GM19455 (cell line): ENCODE measurements around the gene BCAS1.

Experiments used
- ATAC-seq: cut with Tn5 transposase; IDR thresholded peaks from one replicate; pipeline ENCODE4 v1.9.1; 2021; ENCODE audit not compliant: unreplicated experiment

BCAS1 gene

GRCh38 chr20:53915446-53916172 lies 154.8 kb downstream of the BCAS1 start:
- peak; percentile 41 for ATAC-seq

DNA sequence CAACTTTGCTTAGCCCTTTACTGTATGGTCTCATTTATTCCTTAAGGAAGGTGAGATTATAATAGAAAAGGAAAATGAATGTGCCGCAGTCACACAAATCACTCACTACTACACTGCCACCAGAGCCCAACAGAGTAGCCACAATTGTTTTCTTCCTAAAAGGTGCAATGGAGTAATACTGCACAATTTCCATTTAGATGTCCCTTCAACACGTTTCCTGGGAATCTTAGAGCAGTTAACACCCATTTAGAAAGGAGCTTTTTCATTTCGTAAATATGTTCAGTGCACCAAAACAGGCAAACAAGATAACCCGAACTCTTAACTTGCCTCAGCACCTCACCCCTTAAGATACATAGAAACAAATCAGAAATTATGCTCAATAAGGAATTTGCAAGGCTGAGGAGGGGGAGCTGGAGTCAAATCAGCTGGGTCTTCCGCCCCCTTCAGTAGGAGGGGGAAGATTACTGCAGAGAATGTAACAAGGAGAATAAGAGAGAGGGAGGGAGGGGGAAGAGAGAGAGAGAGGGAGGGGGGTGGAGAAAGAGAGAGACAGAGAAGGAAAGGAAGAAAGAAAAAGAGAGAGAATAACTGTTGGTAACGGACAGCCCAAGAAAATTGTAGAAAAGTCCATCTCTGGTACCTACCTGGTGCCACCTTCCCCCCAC lies 155.5 kb downstream of the BCAS1 start:
- no peak for ATAC-seq

DNA sequence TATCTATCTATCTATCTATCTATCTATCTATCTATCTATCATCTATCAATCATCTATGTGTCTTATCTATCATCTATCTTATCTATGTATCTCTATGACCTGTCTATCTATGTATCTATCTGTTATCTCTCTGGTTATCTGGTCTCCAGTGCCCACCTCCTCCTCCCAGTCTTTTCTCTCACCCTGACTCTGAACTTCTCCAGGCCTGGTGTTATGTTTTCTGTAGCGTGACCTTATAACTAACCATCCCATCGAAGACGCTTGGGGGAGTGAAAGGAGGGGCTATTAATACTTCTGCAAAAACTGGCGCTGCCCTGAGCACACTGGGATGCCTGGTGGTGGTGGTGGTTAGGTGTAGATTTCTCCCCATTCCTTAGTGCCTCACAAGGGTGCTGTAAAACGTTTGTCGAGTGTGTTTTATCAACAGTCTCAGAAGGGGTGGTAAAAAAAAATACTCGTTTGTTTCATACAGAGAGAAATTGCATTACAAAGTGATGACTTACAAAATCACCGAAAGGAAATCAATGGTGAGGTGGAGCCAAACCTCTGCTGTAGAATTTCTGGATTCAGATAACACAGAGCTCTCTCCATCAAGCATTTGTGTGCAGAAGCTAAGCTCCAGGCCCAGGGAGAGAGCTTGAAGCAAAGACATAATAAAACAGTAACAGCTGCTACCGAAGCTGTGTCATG lies 156.2 kb downstream of the BCAS1 start:
- no peak for ATAC-seq

DNA sequence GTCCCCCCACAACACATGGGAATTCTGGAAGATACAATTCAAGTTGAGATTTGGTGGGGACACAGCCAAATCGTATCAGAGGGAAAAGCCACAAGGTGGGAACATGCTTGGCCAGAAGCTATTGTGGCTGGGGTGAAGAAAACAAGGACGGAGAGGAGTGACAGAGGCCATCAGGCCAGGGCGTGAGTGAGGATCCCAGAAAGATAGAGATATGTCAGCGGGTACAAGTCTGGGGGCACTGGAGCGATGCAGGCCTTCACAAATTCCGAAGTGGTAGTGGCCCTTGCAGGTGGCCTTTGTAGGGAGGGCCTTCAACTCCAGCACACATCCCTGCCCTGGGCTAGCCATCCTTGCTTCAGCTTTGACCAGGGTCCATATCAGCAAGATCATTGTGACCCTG lies 159.1 kb downstream of the BCAS1 start:
- no peak for ATAC-seq

DNA sequence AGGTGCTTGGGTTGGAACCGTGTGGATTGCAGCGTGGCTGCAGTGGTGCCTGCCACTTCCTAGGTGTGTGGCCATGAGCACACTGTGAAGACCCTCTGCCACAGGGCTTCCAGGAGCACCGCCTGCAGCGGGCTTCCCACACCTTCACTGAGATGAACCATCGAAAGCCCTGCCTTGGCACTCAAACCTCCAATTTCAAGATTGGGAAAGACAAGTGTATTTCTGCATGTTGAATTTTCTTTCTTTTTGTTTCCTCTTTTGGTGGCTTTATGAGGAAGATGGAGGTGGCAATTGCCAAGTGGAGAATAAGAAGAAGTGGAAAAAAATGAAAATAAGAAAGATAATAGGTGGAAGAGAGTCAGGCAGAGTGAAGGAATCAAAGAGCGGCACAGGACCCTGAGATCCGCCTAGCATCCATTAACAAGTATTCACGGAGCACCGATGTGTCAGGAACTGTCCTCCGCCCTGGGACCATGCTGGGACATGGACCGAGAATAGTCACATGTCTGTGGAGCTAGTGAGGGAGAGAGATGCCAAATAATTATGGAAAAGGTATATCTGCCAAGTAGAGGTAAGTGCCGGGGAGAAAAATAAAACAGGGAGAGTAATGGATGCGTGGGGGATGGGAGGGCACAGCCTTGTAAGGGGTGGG lies 159.9 kb downstream of the BCAS1 start:
- no peak for ATAC-seq

DNA sequence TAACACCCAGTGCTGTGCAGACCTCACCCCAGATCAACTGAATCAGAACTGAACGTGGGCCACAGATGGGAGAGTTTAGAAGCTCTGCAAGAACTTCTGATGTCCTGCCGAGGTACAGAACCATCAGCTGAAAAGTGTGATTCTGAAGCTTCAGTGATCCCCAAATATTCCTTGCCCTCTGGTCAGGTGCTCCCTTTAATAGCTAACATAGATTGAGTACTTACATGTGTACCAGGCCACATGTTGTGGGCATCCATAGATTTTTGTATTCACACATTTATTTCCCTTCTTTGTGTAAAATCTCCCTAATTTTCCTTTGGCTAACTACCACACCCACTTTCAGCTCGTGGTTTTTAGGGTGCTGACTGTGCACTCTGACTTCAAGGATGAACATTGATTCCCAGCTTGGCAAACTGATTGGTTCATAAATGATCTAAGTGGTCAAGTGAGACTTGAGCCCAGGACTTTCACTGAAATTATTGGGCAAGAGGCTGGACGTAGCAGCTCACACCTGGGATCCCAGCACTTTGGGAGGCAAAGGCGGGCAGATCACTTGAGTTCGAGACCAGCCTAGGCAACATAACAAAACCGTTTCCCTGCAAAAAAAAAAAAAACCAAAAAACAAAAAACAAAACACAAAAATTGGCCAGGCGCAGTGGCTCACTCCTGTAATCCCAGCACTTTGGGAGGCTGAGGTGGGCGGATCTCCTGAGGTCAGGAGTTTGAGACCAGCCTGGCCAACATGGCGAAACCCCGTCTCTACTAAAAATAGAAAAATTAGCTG lies 162.2 kb downstream of the BCAS1 start:
- no peak for ATAC-seq

GRCh38 chr20:53905820-53906191 lies 164.6 kb downstream of the BCAS1 start:
- no peak for ATAC-seq

GRCh38 chr20:53905019-53905819 lies 165.2 kb downstream of the BCAS1 start:
- no peak for ATAC-seq

DNA sequence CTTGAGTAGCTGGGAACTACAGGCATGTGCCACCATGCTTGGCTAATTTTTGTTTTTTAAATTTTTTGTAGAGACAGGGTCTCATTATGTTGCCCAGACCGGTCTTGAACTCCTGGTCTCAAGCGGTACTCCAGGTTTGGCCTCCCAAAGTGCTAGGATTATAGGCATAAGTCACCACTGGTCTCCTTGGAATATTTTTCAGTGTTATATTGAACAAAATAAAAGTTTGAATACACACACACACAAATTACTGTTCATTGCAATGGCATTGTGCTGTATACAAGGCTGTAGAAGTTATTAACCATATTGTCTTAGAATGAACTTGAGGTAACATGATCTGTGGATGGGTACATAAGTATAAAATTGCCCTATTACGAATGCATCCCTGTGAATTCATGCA lies 166.1 kb downstream of the BCAS1 start:
- ATAC-seq: no peak

- no peak for ATAC-seq
Observed at GRCh38 chr20:53903652-53903987, 166.8 kb downstream of the BCAS1 start.

- no peak for ATAC-seq
Observed at GRCh38 chr20:53902968-53903651, 167.3 kb downstream of the BCAS1 start.

GRCh38 chr20:53901497-53902096 lies 168.8 kb downstream of the BCAS1 start:
- no peak for ATAC-seq

DNA sequence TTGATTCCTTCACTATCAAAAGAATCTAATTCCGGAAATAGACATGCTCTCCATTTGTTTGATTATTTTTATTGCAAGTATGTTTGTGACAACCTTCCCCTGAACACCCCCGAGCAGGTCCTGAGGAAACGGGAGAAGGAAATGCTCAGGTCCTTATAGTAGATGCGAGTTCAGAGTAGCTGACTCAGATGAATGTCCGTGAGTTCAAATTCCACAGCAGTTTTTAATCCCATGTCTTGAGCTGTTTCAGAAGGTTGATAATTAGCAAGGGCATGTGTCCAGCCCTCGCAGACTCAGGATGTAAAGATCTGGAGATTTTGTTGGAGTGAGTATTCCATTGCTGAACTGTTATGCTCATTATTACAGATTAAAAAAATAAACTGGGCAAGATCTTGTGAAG lies 169.3 kb downstream of the BCAS1 start:
- ATAC-seq: no peak

- no peak for ATAC-seq
Observed at GRCh38 chr20:53900380-53900999, 169.9 kb downstream of the BCAS1 start.

- peak; percentile 80 for ATAC-seq
Observed at GRCh38 chr20:53899351-53900167, 170.8 kb downstream of the BCAS1 start.

GRCh38 chr20:53898556-53898931 lies 171.8 kb downstream of the BCAS1 start:
- no peak for ATAC-seq

- ATAC-seq: no peak
Observed at GRCh38 chr20:53897884-53898555, 172.4 kb downstream of the BCAS1 start.
